HL-60 (cell line): ENCODE data around the gene PIP5K1C.
A peak's percentile ranks its signal among the peaks of the same experiment; 100 is the strongest.

Source experiments
- DNase-seq, 2 experiments: peaks; one replicate each; pipeline ENCODE4 v3.0.0-alpha.2; 2010 to 2020; ENCODE audit warnings: low read depth in 1 of 2, low spot score in 1 of 2
- H3K27ac ChIP-seq: fragments of 250-450 bp; sonication (Bioruptor Pico); replicated peaks from 2 replicates; pipeline ENCODE4 v1.5.1; 2020; ENCODE audit warnings: mild to moderate bottlenecking, moderate library complexity
- H3K27me3 ChIP-seq: fragments of 250-450 bp; sonication (Bioruptor Pico); 2 replicates; pipeline ENCODE4 v1.5.1; 2021; ENCODE audit warnings: mild to moderate bottlenecking, moderate library complexity; ENCODE audit not compliant: insufficient read depth, poor library complexity, severe bottlenecking
- H3K4me3 ChIP-seq: replicated peaks from 2 replicates; pipeline ENCODE4 v1.5.1; 2011; ENCODE audit warnings: mild to moderate bottlenecking, control low read depth, low read length; ENCODE audit not compliant: insufficient read depth
- GABPA ChIP-seq: IDR thresholded peaks from 2 replicates; pipeline ENCODE4 v1.6.1; 2012; ENCODE audit warnings: low read depth
- POLR2AphosphoS5 ChIP-seq: IDR thresholded peaks from 2 replicates; pipeline ENCODE4 v1.6.1; 2012; ENCODE audit warnings: low read depth
- REST ChIP-seq: IDR thresholded peaks from 2 replicates; pipeline ENCODE4 v1.6.1; 2012; ENCODE audit warnings: low read depth; ENCODE audit not compliant: insufficient replicate concordance
- SPI1 ChIP-seq: IDR thresholded peaks from 2 replicates; pipeline ENCODE4 v1.6.1; 2012; ENCODE audit warnings: low read depth, mild to moderate bottlenecking, borderline replicate concordance
- TF ChIP-seq, protein P1 (sequence below): IDR thresholded peaks from one replicate; pipeline ENCODE4 v1.5.1; 2011; ENCODE audit warnings: low read length, control low read depth, inconsistent platforms; ENCODE audit not compliant: insufficient read depth

PIP5K1C gene

GRCh38 chr19:3716147-3716668 is 15.9 kb upstream of the PIP5K1C start:
- H3K27ac ChIP-seq: no peak overlapping the region
- H3K4me3 ChIP-seq: no peak overlapping the region

DNA sequence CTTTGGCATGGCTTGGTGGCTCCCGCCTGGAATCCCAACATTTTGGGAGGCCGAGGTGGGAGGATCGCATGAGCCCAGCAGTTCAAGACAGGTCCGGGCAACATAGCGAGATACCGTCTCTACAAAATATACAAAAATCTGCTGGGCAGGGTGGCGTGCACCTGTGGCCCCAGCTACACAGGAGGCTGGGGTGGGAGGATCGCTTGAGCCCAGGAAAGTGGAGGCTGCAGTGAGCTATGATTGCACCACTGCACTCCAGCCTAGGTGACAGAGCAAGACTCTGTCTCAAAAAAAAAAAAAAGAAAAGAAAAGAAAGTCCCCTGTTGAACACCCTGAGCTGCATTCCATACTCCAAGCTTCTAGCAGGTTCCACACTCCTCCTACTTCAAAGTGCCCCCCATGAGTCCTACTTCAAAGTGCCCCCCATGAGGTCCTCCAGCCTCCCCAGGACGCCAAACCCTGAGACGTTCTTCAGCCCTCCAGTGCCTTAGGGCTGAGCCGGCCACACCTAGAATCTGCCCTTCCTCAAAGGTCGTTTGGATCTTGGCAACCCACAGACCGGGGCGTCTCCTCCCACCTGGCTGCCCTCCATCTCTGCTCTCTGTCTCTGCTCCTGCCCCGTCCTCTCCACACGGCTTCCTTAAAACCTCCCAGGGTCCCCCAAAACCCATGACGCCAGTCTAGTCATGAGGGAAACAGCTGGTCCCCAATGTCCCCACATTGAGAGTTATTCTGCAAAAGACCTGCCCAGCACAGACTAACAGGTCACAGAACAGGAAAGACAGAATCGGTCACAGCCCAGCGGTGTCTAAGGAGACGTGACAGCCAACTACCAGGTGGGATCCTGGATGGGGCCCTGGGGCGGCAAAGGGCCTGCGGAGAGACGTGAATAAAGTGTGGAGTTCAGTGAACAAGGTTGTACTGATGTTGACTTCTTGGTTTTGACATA is 12.7 kb upstream of the PIP5K1C start:
- no peak overlapping the region for H3K4me3 ChIP-seq
- DNase-seq: no peak
- no peak overlapping the region for H3K27ac ChIP-seq
- peaks cover 23% of the 10 kb centered on the region for H3K27me3 ChIP-seq
- no peak for TF ChIP-seq POLR2AphosphoS5
- no peak for TF ChIP-seq GABPA
- TF ChIP-seq SPI1: no peak
- no peak for TF ChIP-seq REST
- TF ChIP-seq, protein P1, sequence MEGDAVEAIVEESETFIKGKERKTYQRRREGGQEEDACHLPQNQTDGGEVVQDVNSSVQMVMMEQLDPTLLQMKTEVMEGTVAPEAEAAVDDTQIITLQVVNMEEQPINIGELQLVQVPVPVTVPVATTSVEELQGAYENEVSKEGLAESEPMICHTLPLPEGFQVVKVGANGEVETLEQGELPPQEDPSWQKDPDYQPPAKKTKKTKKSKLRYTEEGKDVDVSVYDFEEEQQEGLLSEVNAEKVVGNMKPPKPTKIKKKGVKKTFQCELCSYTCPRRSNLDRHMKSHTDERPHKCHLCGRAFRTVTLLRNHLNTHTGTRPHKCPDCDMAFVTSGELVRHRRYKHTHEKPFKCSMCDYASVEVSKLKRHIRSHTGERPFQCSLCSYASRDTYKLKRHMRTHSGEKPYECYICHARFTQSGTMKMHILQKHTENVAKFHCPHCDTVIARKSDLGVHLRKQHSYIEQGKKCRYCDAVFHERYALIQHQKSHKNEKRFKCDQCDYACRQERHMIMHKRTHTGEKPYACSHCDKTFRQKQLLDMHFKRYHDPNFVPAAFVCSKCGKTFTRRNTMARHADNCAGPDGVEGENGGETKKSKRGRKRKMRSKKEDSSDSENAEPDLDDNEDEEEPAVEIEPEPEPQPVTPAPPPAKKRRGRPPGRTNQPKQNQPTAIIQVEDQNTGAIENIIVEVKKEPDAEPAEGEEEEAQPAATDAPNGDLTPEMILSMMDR: no peak

More at GRCh38 chr19:3716147-3716668, 15.9 kb upstream of the PIP5K1C start:
- no peak for TF ChIP-seq GABPA
- TF ChIP-seq POLR2AphosphoS5: no peak
- TF ChIP-seq SPI1: no peak
- no peak for TF ChIP-seq REST
- TF ChIP-seq, protein P1: no peak
- no peak for DNase-seq
- peaks cover 26% of the 10 kb centered on the region for H3K27me3 ChIP-seq

- Histone ChIP-seq H3K27ac (no peak overlapping the region), H3K4me3 (no peak overlapping the region), H3K27me3 (peaks cover 29% of the 10 kb centered on the region)
- peak; percentile 52 to 74 for DNase-seq
- TF ChIP-seq REST: no peak
- TF ChIP-seq POLR2AphosphoS5: no peak
- peak; percentile 2; the same call in 1 of the 2 replicates for TF ChIP-seq SPI1
- TF ChIP-seq, protein P1: no peak
These were observed 10.1 kb upstream of the PIP5K1C start for GRCh38 chr19:3710265-3710812.
